PC-9 (cell line): ENCODE measurements around the gene ZNF888. TPM values are rescaled to one million over a fixed set of nuclear protein-coding genes. Genes with fewer than 3 reads are reported as not detected.
"Not testable (repeated sequence)": the region's sequence is repeated elsewhere in the genome, so short reads cannot be mapped to it uniquely, and the experiment has no call there.

Source experiments
- BruUV-seq: library from RNA; stranded (reverse); fragments of 400-500 nt; replicated peaks from 2 replicates; lab custom pipeline; 2021; lab: Mats Ljungman, UMichigan
- CTCF ChIA-PET: fragments of 300-600 bp; sonication (Branson Sonifier 250); formaldehyde crosslinking; loops from one replicate; lab custom pipeline; 2022; ENCODE audit warnings: antibody characterized with exemption; lab: Charles Lee
- POLR2A ChIA-PET: fragments of 300-600 bp; sonication (Branson Sonifier 250); formaldehyde crosslinking; loops from one replicate; lab custom pipeline; 2022; ENCODE audit warnings: antibody characterized with exemption; ENCODE audit not compliant: unreplicated experiment; lab: Charles Lee
- DNase-seq, 2 experiments: peaks; one replicate each; pipeline versions ENCODE4 v3.0.0 to v3.0.0-alpha.2; 2015 to 2022; ENCODE audit warnings: mixed read lengths in 1 of 2
- H2AFZ ChIP-seq: fragments of 200-600 bp; sonication (generic); 2 replicates; pipeline ENCODE4 v1.8.1; 2017; ENCODE audit warnings: antibody characterized with exemption
- H3F3A ChIP-seq: fragments of 200-600 bp; sonication (generic); 2 replicates; pipeline ENCODE4 v1.8.1; 2017; ENCODE audit warnings: antibody characterized with exemption, mild to moderate bottlenecking, low read depth; ENCODE audit not compliant: insufficient read depth
- H3K27ac ChIP-seq: fragments of 200-600 bp; sonication (generic); 2 replicates; pipeline ENCODE4 v1.6.1; 2016; ENCODE audit warnings: mixed run types
- H3K27me3 ChIP-seq: fragments of 200-600 bp; sonication (generic); 2 replicates; pipeline ENCODE4 v1.6.1; 2016; ENCODE audit warnings: low read depth, mixed run types; ENCODE audit not compliant: insufficient read depth
- H3K36me3 ChIP-seq: fragments of 200-600 bp; sonication (generic); 2 replicates; pipeline ENCODE4 v1.6.1; 2016; ENCODE audit warnings: low read depth, mixed run types
- H3K4me1 ChIP-seq: fragments of 200-600 bp; sonication (generic); replicated peaks from 2 replicates; pipeline ENCODE4 v1.6.1; 2016; ENCODE audit warnings: mixed run types; ENCODE audit not compliant: insufficient read depth
- H3K4me2 ChIP-seq: fragments of 200-600 bp; sonication (generic); 2 replicates; pipeline ENCODE4 v1.6.1; 2017; ENCODE audit warnings: mixed run types
- H3K4me3 ChIP-seq: fragments of 200-600 bp; sonication (generic); 2 replicates; pipeline ENCODE4 v1.6.1; 2016; ENCODE audit warnings: mixed run types
- H3K79me2 ChIP-seq: fragments of 200-600 bp; sonication (generic); 2 replicates; pipeline ENCODE4 v1.6.1; 2017; ENCODE audit warnings: low read depth, mixed run types
- H3K9me2 ChIP-seq: fragments of 200-600 bp; sonication (generic); 2 replicates; pipeline ENCODE4 v1.8.1; 2017; ENCODE audit warnings: mild to moderate bottlenecking; ENCODE audit not compliant: insufficient read depth
- H3K9me3 ChIP-seq: fragments of 200-600 bp; sonication (generic); 2 replicates; pipeline ENCODE4 v1.8.1; 2016; ENCODE audit warnings: low read depth; ENCODE audit not compliant: insufficient read depth
- H4K20me1 ChIP-seq: fragments of 200-600 bp; sonication (generic); 2 replicates; pipeline ENCODE4 v1.8.1; 2017; ENCODE audit not compliant: insufficient read depth
- CTCF ChIP-seq: fragments of 200-600 bp; sonication (generic); conservative IDR thresholded peaks from 2 replicates; pipeline ENCODE4 v1.6.1; 2017; ENCODE audit warnings: mixed run types, antibody characterized with exemption, mild to moderate bottlenecking, moderate library complexity
- EZH2 ChIP-seq: fragments of 200-600 bp; sonication (generic); IDR thresholded peaks from 2 replicates; pipeline ENCODE4 v1.8.0; 2017; ENCODE audit warnings: antibody characterized with exemption, low read depth
- intact Hi-C: fragments of 100-400 bp; cut with micrococcal nuclease; formaldehyde crosslinking; loops from one replicate; pipeline ENCODE4 v1.10.0; 2022; ENCODE audit not compliant: unreplicated experiment
- total RNA-seq: library from RNA; stranded (reverse); gene quantifications from 2 replicates; pipeline ENCODE4 v1.2.3, GENCODE V29; 2021

The ZNF888 gene
- total RNA-seq, 1 experiment from 2014 or later, result 14.5 TPM

GRCh38 chr19:52917531-52917930 lies 5.7 kb downstream of the ZNF888 start:
- no peak overlapping the region for H3K27ac ChIP-seq
- no peaks in the 10 kb centered on the region for H3F3A ChIP-seq
- intact Hi-C loops, result no loop called here
- no peak overlapping the region for H3K4me3 ChIP-seq
- DNase-seq, result no peak
- H3K79me2 ChIP-seq, result peaks cover 11% of the 10 kb centered on the region; the same call in 1 of the 2 replicates
- H3K36me3 ChIP-seq, result peaks cover 12% of the 10 kb centered on the region
- no peak overlapping the region for H2AFZ ChIP-seq
- H3K9me2 ChIP-seq, result no peaks in the 10 kb centered on the region
- no TSS peak for BruUV-seq
- H3K9me3 ChIP-seq, result peaks cover 4% of the 10 kb centered on the region; the same call in 1 of the 2 replicates
- H3K4me2 ChIP-seq, result no peak overlapping the region
- POLR2A ChIA-PET, result no interaction called here
- H3K4me1 ChIP-seq, result 0 out of 2 replicates have a peak, but pooled peaks cover 6% of the 10 kb centered on the region
- CTCF ChIA-PET, result no interaction called here
- no peaks in the 10 kb centered on the region for H4K20me1 ChIP-seq
- no peaks in the 10 kb centered on the region for H3K27me3 ChIP-seq
- TF ChIP-seq EZH2 (no peak), CTCF (no peak)

GRCh38 chr19:52910648-52911047 lies 12.6 kb downstream of the ZNF888 start:
- no peak overlapping the region; the same call in 1 of the 2 replicates for H3K4me3 ChIP-seq
- H4K20me1 ChIP-seq, result no peaks in the 10 kb centered on the region
- no peaks in the 10 kb centered on the region for H3K27me3 ChIP-seq
- H3K4me1 ChIP-seq, result no peaks in the 10 kb centered on the region
- H3K27ac ChIP-seq, result no peak overlapping the region
- intact Hi-C loops, result no loop called here
- no peak for DNase-seq
- no peaks in the 10 kb centered on the region for H3F3A ChIP-seq
- TF ChIP-seq CTCF (no peak), EZH2 (no peak)
- H3K36me3 ChIP-seq, result peaks cover 49% of the 10 kb centered on the region
- ChIA-PET POLR2A (no interaction called here), CTCF (no interaction called here)
- peaks cover 32% of the 10 kb centered on the region for H3K9me3 ChIP-seq
- H3K4me2 ChIP-seq, result no peak overlapping the region
- no peak overlapping the region for H2AFZ ChIP-seq
- H3K9me2 ChIP-seq, result no peaks in the 10 kb centered on the region
- no peaks in the 10 kb centered on the region for H3K79me2 ChIP-seq
- BruUV-seq, result no TSS peak

GRCh38 chr19:52904052-52904780 lies 19.0 kb downstream of the ZNF888 start:
- H3K79me2 ChIP-seq, H4K20me1 ChIP-seq, H3K27ac ChIP-seq, BruUV-seq, H3K4me2 ChIP-seq, CTCF ChIA-PET, H3K4me3 ChIP-seq, H3F3A ChIP-seq, intact Hi-C loops, H3K4me1 ChIP-seq, POLR2A ChIA-PET, H2AFZ ChIP-seq, H3K27me3 ChIP-seq, H3K9me2 ChIP-seq, DNase-seq: not testable (repeated sequence)
- Histone ChIP-seq H3K36me3 (peaks cover 34% of the 10 kb centered on the region), H3K9me3 (peaks cover 51% of the 10 kb centered on the region)
